Testis (tissue), 2 donors: ENCODE measurements around the gene MED12L.

Experiments
- POLR2A ChIP-seq: fragments of 450-650 bp; IDR thresholded peaks from one replicate; pipeline ENCODE4 v1.6.1; 2017; ENCODE audit warnings: antibody characterized with exemption, mild to moderate bottlenecking, moderate library complexity
- TF ChIP-seq, protein P1 (sequence below), 3 experiments: fragments of 450-650 bp in 2 of 3; fragments of 200-600 bp in 1 of 3; sonication (generic) in 1 of 3; IDR thresholded peaks; one replicate each; pipeline ENCODE4 v1.5.1; 2016 to 2019; ENCODE audit warnings: antibody characterized with exemption in 3 of 3, mild to moderate bottlenecking in 2 of 3, moderate library complexity in 1 of 3

DNA sequence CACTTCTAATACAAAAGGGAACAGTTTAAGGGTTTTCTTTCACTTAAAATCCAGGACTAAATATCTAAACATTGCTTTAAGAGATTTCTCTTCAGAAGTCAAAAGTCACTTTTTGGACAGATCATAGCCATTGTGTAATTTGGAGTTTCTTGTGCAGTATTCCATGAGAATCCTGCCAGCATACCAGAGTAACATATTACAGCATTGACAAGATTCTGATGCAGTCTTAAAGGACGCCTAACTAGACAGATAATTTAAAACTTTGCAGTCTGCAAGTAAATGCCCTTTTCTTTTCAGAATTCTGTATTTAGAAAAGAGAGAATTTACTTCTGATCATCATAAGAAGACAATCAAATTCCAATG, 392.9 kb downstream of the MED12L start:
- TF ChIP-seq, protein P1, sequence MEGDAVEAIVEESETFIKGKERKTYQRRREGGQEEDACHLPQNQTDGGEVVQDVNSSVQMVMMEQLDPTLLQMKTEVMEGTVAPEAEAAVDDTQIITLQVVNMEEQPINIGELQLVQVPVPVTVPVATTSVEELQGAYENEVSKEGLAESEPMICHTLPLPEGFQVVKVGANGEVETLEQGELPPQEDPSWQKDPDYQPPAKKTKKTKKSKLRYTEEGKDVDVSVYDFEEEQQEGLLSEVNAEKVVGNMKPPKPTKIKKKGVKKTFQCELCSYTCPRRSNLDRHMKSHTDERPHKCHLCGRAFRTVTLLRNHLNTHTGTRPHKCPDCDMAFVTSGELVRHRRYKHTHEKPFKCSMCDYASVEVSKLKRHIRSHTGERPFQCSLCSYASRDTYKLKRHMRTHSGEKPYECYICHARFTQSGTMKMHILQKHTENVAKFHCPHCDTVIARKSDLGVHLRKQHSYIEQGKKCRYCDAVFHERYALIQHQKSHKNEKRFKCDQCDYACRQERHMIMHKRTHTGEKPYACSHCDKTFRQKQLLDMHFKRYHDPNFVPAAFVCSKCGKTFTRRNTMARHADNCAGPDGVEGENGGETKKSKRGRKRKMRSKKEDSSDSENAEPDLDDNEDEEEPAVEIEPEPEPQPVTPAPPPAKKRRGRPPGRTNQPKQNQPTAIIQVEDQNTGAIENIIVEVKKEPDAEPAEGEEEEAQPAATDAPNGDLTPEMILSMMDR (IDR thresholded peaks at IDR 0.05): no peak
- no peak for TF ChIP-seq POLR2A
